Activated naive CD4-positive, alpha-beta T cell treated with anti-CD3 and anti-CD28 coated beads, Interleukin-2, amount 50 U/mL, for 72 hours (primary cell): ENCODE data around the gene MYADM. TPM values are rescaled to one million over a fixed set of nuclear protein-coding genes. Genes with fewer than 3 reads are reported as not detected.
A peak's percentile ranks its signal among the peaks of the same experiment; 100 is the strongest.
"Not testable (repeated sequence)": the region's sequence is repeated elsewhere in the genome, so short reads cannot be mapped to it uniquely, and the experiment has no call there.

ENCODE experiments used
- ATAC-seq, 2 donors: fragments of 150-1000 bp; cut with Tn5 transposase; 2 replicates each; pipeline ENCODE4 v1.10.0; 2021; ENCODE audit warnings: mild to moderate bottlenecking in 2 of 2, moderate library complexity in 2 of 2
- DNase-seq, 2 donors: peaks; one replicate each; pipeline ENCODE4 v3.0.0; 2021 to 2022; ENCODE audit warnings: low spot score in 2 of 2
- H3K27ac Mint-ChIP-seq, 2 donors: one replicate each; pipeline ENCODE4 v1.8.0; 2022; ENCODE audit warnings: mild to moderate bottlenecking in 2 of 2, mixed read lengths in 2 of 2
- H3K36me3 Mint-ChIP-seq, 2 donors: one replicate each; pipeline ENCODE4 v1.8.0; 2022; ENCODE audit warnings: mixed read lengths in 2 of 2
- H3K9me3 Mint-ChIP-seq, 2 donors: one replicate each; pipeline ENCODE4 v1.8.0; 2022; ENCODE audit warnings: mixed read lengths in 2 of 2
- total RNA-seq, 2 donors: library from RNA; stranded (reverse); gene quantifications; one replicate each; pipeline ENCODE4 v1.2.3, GENCODE V29; 2022

Gene MYADM
- 10 to 100 TPM; 33.1 to 89.8 TPM for total RNA-seq

GRCh38 chr19:53867225-53868090 is at the start of gene MYADM:
Gene MYADM (plus strand): TSS chr19:53867883. CDS start chr19:53873530, 5,647 bp downstream.
- DNase-seq = peak; percentile 98 to 100
- ATAC-seq = peak; percentile 79 to 82
- Mint-ChIP-seq H3K36me3 (peaks cover 5 to 21% of the 10 kb centered on the region in 2 donors), H3K27ac (peak within 1 kb of the TSS; percentile 98), H3K9me3 (no peaks in the 10 kb centered on the region)

DNA sequence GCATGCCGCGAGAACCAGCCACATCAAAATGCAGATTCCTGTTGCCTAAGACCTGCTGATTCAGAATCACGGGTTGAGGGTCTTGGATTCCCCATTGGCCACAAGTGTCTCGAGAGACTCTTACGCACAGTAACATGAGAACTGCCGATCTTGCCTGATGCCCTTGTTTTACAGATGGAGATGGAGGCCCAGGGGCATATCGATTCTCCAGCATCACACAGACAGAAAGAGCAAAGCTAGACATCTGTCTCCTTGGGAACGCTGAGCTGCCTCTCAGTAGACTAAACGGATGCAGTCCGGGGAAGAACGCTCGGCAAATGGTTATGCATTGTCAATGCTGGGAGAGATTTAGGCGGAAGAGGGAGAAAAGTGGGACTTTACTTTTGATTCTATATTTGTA is 48.9 kb upstream of the MYADM start:
- ATAC-seq (no peak), DNase-seq (no peak)
- H3K9me3 Mint-ChIP-seq = no peaks in the 10 kb centered on the region
- no peak overlapping the region for H3K27ac Mint-ChIP-seq
- H3K36me3 Mint-ChIP-seq = no peaks in the 10 kb centered on the region

DNA sequence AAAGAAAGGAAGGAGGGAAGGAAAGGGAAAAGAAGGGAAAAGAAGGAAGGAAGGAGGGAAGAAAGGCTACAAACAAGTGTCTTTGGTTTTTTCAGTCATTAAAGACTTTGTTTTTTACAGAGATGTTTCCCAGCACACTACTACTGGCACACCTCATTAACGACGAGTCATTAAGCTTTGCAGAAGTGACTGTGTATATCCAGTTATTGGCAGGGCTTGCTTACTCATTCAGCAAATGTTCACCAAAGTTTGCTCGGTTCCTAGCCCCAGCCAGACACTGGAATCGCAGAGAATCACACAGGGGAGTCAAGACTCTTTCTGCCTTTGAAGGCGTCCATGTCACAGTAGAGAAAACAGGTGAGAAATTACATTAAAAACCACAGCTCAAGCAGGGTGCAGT is 47.8 kb upstream of the MYADM start:
- DNase-seq (no peak), ATAC-seq (peak in 1 of 2 donors; percentile 55)
- Mint-ChIP-seq H3K9me3 (no peaks in the 10 kb centered on the region), H3K36me3 (no peaks in the 10 kb centered on the region), H3K27ac (no peak overlapping the region)

DNA sequence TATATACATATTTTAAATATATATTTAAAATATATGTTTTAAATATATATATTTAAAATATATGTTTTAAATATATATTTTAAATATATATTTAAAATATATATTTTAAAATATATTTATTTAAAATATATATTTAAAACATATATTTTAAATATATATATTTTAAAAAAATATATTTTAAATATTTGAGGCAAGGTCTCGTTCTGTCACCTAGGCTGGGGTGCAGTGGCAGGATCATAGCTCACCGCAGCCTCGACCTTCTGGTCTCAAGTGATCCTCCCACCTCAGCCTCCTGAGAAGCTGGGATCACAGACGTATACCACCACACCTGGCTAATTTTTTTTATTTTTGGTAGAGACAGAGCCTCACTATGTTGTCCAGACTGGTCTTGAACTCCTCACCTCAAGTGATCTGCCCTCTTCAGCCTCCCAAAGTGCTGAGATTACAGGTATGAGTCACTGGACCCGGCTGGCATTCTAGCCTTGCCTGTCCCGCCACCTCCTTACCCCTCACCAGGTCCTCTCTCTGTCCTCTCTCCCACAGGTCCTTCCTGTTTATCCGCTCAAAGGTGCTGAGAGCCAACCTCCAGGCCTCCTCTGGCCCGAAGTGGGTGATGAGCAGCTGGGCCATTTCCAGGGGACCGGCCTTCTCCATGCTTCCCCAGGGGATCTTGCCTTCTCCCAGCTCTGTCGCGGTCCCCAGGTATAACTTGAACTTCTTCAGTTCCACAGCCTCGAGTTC is 44.1 kb upstream of the MYADM start:
- Mint-ChIP-seq H3K36me3 (no peaks in the 10 kb centered on the region), H3K9me3 (no peaks in the 10 kb centered on the region), H3K27ac (no peak overlapping the region)
- ATAC-seq = no peak
- no peak for DNase-seq

GRCh38 chr19:53824134-53824611 is 43.5 kb upstream of the MYADM start, which contains the start of gene NLRP12:
Gene NLRP12 (minus strand): TSS chr19:53824314. CDS start chr19:53824174, 140 bp downstream.
- H3K9me3 Mint-ChIP-seq = no peaks in the 10 kb centered on the region
- ATAC-seq (no peak), DNase-seq (no peak)

DNA sequence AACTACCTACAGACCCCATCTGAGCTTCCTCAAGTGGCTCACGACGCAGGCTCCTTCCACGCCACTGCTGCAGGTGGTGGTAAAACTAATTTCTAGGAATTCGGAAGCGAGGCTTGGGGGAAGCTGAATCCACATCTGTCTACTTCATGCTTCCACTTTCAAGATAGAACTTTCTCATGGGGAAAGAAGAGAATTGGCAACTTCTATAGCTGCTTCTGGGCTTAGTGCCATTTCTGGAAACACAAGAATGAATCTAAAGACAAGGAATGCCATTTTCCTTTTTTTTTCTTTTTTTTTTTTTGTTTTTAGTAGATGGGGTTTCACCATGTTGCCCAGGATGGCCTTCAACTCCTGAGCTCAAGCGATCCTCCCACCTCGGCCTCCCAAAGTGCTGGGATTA is 40.8 kb upstream of the MYADM start:
- no peaks in the 10 kb centered on the region for H3K9me3 Mint-ChIP-seq
- no peak overlapping the region for H3K27ac Mint-ChIP-seq
- ATAC-seq (no peak), DNase-seq (no peak)
- no peaks in the 10 kb centered on the region for H3K36me3 Mint-ChIP-seq

More at GRCh38 chr19:53824134-53824611, 43.5 kb upstream of the MYADM start, which contains the start of gene NLRP12:
- no peak within 1 kb of the TSS for H3K27ac Mint-ChIP-seq
- H3K36me3 Mint-ChIP-seq = no peaks in the 10 kb centered on the region

DNA sequence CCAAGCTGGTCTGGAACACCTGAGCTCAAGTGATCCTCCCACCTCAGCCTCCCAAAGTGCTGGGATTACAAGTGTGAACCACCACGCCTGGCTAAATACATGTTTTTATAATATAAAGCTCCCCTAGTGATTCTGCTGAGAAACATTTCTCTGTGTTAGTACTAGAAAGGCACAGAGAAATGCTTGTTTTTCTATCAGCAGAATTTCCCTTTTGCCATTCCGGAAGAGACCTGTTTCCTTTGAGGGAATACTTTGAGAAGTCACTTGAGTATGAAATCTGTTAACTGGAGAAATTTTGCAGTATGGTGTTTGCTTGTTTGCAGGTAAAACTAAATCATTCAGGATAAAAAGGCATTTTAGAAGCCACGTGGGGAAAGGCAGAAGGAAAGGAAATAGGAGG is 39.2 kb upstream of the MYADM start:
- DNase-seq (no peak), ATAC-seq (no peak)
- Mint-ChIP-seq H3K9me3 (no peaks in the 10 kb centered on the region), H3K36me3 (no peaks in the 10 kb centered on the region), H3K27ac (no peak overlapping the region)

GRCh38 chr19:53832861-53833260 is 34.8 kb upstream of the MYADM start:
- not testable (repeated sequence) for DNase-seq, H3K36me3 Mint-ChIP-seq, H3K9me3 Mint-ChIP-seq, ATAC-seq
- peak overlapping the region in 1 of 2 donors; percentile 30 for H3K27ac Mint-ChIP-seq

DNA sequence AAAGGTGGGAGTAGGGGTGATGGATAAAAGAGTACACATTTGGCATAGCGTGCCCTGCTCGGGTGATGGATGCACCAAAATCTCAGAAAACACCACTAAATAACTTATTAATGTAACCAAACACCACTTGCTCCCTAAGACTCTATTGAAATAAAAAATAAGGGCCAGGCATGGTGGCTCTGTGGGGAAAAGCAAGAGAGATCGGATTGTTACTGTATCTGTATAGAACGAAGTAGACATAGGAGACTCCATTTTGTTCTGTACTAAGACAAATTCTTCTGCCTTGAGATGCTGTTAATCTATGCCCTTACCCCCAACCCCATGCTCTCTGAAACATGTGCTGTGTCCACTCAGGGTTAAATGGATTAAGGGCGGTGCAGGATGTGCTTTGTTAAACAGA is 29.2 kb upstream of the MYADM start:
- H3K9me3 Mint-ChIP-seq, DNase-seq, ATAC-seq, H3K36me3 Mint-ChIP-seq, H3K27ac Mint-ChIP-seq: not testable (repeated sequence)

GRCh38 chr19:53840241-53840640 is 27.4 kb upstream of the MYADM start:
- not testable (repeated sequence) for DNase-seq, H3K27ac Mint-ChIP-seq, ATAC-seq, H3K9me3 Mint-ChIP-seq, H3K36me3 Mint-ChIP-seq

GRCh38 chr19:53840914-53841313 is 26.8 kb upstream of the MYADM start:
- not testable (repeated sequence) for DNase-seq, H3K27ac Mint-ChIP-seq, H3K36me3 Mint-ChIP-seq, H3K9me3 Mint-ChIP-seq
- ATAC-seq = peak; percentile 44 to 59

DNA sequence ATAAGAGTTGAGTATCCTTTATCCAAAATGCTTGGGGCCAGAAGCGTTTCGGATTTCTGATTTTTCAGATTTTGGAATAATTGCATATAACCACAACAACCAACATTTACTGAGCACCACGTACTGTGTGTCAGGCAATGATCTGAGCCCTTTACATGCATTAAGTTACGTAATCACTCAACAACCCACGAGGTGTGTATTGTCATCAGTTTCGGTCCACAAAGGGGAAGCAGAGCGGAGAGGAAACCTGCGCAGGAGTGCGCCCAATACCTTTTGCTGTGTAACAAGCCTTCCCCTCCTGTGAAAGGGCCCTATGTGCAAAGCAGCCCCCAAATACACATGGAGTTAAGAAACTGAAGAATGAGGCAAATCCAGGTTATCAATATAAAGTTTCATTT is 22.8 kb upstream of the MYADM start:
- no peak for ATAC-seq

GRCh38 chr19:53847555-53847954 is 20.1 kb upstream of the MYADM start:
- DNase-seq (no peak), ATAC-seq (no peak)
- H3K36me3 Mint-ChIP-seq = no peaks in the 10 kb centered on the region
- no peaks in the 10 kb centered on the region for H3K9me3 Mint-ChIP-seq
- H3K27ac Mint-ChIP-seq = no peak overlapping the region

More for the DNA sequence above, 22.8 kb upstream of the MYADM start:
- H3K9me3 Mint-ChIP-seq = no peaks in the 10 kb centered on the region
- no peak for DNase-seq
- no peak overlapping the region for H3K27ac Mint-ChIP-seq
- no peaks in the 10 kb centered on the region for H3K36me3 Mint-ChIP-seq

GRCh38 chr19:53849237-53849676 is 18.4 kb upstream of the MYADM start:
- Mint-ChIP-seq H3K36me3 (no peaks in the 10 kb centered on the region), H3K9me3 (no peaks in the 10 kb centered on the region), H3K27ac (no peak overlapping the region)
- DNase-seq (no peak), ATAC-seq (no peak)

- ATAC-seq = peak in 1 of 2 donors; percentile 60
- no peaks in the 10 kb centered on the region for H3K9me3 Mint-ChIP-seq
- H3K27ac Mint-ChIP-seq = no peak overlapping the region
- no peaks in the 10 kb centered on the region for H3K36me3 Mint-ChIP-seq
- no peak for DNase-seq
These were observed 14.0 kb upstream of the MYADM start for GRCh38 chr19:53853707-53854106.

- H3K36me3 Mint-ChIP-seq = peaks cover 5 to 7% of the 10 kb centered on the region in 2 donors
These were observed 3.3 kb upstream of the MYADM start for GRCh38 chr19:53864308-53864836.

DNA sequence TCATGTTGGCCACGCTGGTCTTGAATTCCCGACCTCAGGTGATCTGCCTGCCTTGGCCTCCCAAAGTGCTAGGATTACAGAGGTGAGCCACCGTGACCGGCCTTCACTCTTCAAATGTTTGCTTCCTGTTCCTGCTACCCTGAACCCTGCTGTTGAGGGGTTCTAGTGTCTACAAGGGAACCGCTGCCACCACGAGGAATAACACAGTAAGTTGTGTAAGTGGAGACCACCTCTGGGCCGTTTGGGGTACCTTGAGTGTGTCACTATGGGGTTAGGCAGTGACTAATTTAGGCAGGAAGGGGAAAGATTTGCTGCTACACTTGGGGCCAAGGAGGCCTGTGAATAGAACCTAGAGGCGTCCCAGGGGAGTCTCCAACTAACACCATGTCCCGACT is 2.2 kb upstream of the MYADM start:
- no peaks in the 10 kb centered on the region for H3K9me3 Mint-ChIP-seq
- H3K27ac Mint-ChIP-seq = peak overlapping the region in 1 of 2 donors; percentile 98
- no peak for DNase-seq

More at GRCh38 chr19:53864308-53864836, 3.3 kb upstream of the MYADM start:
- no peak for DNase-seq
- H3K9me3 Mint-ChIP-seq = no peaks in the 10 kb centered on the region
- no peak overlapping the region for H3K27ac Mint-ChIP-seq
- no peak for ATAC-seq

More for the DNA sequence above, 2.2 kb upstream of the MYADM start:
- H3K36me3 Mint-ChIP-seq = peaks cover 5 to 8% of the 10 kb centered on the region in 2 donors
- no peak for ATAC-seq
